ENCODE results near the gene ANO7.

The ANO7 gene

GRCh38 chr2:241268716-241269445 lies 80.4 kb downstream of the ANO7 start:
- Histone ChIP-seq H3K27me3 (ENCODE audit: control insufficient read depth, insufficient read depth, low read length) (no peaks in the 10 kb centered on the region), H3K4me1 (peaks cover 10% of the 10 kb centered on the region), H3K9me3 (ENCODE audit: control insufficient read depth, low read length) (no peaks in the 10 kb centered on the region), H3K9ac (no peak overlapping the region), H3K79me2 (peaks cover 37% of the 10 kb centered on the region), H3K4me3 (ENCODE audit: low read depth, low read length) (no peak overlapping the region), H3K36me3 (ENCODE audit: control insufficient read depth, insufficient read depth, low read length) (no peaks in the 10 kb centered on the region), H3K4me2 (ENCODE audit: low read length) (peak overlapping the region; percentile 40), H3K27ac (no peak overlapping the region), H2AFZ (no peak overlapping the region)
- TF ChIP-seq, protein P1, sequence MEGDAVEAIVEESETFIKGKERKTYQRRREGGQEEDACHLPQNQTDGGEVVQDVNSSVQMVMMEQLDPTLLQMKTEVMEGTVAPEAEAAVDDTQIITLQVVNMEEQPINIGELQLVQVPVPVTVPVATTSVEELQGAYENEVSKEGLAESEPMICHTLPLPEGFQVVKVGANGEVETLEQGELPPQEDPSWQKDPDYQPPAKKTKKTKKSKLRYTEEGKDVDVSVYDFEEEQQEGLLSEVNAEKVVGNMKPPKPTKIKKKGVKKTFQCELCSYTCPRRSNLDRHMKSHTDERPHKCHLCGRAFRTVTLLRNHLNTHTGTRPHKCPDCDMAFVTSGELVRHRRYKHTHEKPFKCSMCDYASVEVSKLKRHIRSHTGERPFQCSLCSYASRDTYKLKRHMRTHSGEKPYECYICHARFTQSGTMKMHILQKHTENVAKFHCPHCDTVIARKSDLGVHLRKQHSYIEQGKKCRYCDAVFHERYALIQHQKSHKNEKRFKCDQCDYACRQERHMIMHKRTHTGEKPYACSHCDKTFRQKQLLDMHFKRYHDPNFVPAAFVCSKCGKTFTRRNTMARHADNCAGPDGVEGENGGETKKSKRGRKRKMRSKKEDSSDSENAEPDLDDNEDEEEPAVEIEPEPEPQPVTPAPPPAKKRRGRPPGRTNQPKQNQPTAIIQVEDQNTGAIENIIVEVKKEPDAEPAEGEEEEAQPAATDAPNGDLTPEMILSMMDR (IDR thresholded peaks at IDR 0.05), result no peak

GRCh38 chr2:241269707-241270520 lies 81.4 kb downstream of the ANO7 start:
- no peak overlapping the region for H2AFZ ChIP-seq
- no peaks in the 10 kb centered on the region for H3K9me3 ChIP-seq (ENCODE audit: control insufficient read depth, low read length)
- no peak overlapping the region for H3K27ac ChIP-seq
- H3K4me1 ChIP-seq, result peaks cover 10% of the 10 kb centered on the region
- H3K79me2 ChIP-seq, result peaks cover 33% of the 10 kb centered on the region
- H3K4me3 ChIP-seq (ENCODE audit: low read depth, low read length), result no peak overlapping the region
- H3K27me3 ChIP-seq (ENCODE audit: control insufficient read depth, insufficient read depth, low read length), result no peaks in the 10 kb centered on the region
- TF ChIP-seq, protein P1 (IDR thresholded peaks at IDR 0.05), result no peak
- no peak overlapping the region for H3K9ac ChIP-seq
- H3K4me2 ChIP-seq (ENCODE audit: low read length), result peak overlapping the region; percentile 40
- no peaks in the 10 kb centered on the region for H3K36me3 ChIP-seq (ENCODE audit: control insufficient read depth, insufficient read depth, low read length)

DNA sequence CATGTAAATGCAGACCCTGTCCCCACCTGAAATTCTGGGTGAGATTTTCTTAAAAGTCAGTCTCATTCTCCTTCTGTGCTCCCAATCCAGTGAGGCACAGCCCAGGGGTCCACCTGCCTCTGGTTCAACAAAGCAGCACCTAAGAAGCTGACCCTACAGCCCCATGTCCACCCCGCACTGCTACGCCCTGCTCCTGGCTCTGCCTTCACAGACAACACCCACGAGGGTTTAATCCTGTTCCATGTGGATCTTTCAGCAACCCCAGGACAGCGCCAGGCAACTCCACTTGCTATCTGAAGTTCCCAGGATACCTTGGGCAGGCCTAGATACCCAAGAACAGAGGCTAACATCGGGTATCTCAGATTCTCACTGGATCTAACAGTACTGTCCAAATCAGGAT lies 82.1 kb downstream of the ANO7 start:
- H3K9ac ChIP-seq, result no peak overlapping the region
- no peak overlapping the region for H3K27ac ChIP-seq
- no peaks in the 10 kb centered on the region for H3K36me3 ChIP-seq (ENCODE audit: control insufficient read depth, insufficient read depth, low read length)
- no peaks in the 10 kb centered on the region for H3K9me3 ChIP-seq (ENCODE audit: control insufficient read depth, low read length)
- H2AFZ ChIP-seq, result no peak overlapping the region
- peaks cover 10% of the 10 kb centered on the region for H3K4me1 ChIP-seq
- H3K27me3 ChIP-seq (ENCODE audit: control insufficient read depth, insufficient read depth, low read length), result no peaks in the 10 kb centered on the region
- H3K79me2 ChIP-seq, result peaks cover 30% of the 10 kb centered on the region
- no peak overlapping the region for H3K4me2 ChIP-seq (ENCODE audit: low read length)
- no peak overlapping the region for H3K4me3 ChIP-seq (ENCODE audit: low read depth, low read length)
- TF ChIP-seq, protein P1 (IDR thresholded peaks at IDR 0.05), result no peak

- Histone ChIP-seq H3K9me3 (ENCODE audit: control insufficient read depth, low read length) (no peaks in the 10 kb centered on the region), H3K36me3 (ENCODE audit: control insufficient read depth, insufficient read depth, low read length) (no peaks in the 10 kb centered on the region), H3K4me1 (peaks cover 10% of the 10 kb centered on the region), H3K27ac (peak overlapping the region; percentile 46), H3K4me2 (ENCODE audit: low read length) (peak overlapping the region; percentile 70), H3K79me2 (peaks cover 23% of the 10 kb centered on the region), H3K9ac (no peak overlapping the region), H2AFZ (peak overlapping the region; percentile 67), H3K27me3 (ENCODE audit: control insufficient read depth, insufficient read depth, low read length) (no peaks in the 10 kb centered on the region), H3K4me3 (ENCODE audit: low read depth, low read length) (peak overlapping the region; percentile 59)
- TF ChIP-seq, protein P1 (IDR thresholded peaks at IDR 0.05), result no peak
Observed at GRCh38 chr2:241271706-241272302, 83.3 kb downstream of the ANO7 start.

All from parathyroid adenoma (tissue), 2 donors.